ENCODE results near the gene RNF207.

The RNF207 gene, protein sequence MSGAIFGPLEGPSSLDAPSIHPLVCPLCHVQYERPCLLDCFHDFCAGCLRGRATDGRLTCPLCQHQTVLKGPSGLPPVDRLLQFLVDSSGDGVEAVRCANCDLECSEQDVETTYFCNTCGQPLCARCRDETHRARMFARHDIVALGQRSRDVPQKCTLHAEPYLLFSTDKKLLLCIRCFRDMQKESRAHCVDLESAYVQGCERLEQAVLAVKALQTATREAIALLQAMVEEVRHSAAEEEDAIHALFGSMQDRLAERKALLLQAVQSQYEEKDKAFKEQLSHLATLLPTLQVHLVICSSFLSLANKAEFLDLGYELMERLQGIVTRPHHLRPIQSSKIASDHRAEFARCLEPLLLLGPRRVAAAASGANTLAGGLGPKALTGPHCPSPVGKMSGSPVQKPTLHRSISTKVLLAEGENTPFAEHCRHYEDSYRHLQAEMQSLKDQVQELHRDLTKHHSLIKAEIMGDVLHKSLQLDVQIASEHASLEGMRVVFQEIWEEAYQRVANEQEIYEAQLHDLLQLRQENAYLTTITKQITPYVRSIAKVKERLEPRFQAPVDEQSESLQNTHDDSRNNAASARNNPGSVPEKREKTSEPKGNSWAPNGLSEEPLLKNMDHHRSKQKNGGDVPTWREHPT

DNA sequence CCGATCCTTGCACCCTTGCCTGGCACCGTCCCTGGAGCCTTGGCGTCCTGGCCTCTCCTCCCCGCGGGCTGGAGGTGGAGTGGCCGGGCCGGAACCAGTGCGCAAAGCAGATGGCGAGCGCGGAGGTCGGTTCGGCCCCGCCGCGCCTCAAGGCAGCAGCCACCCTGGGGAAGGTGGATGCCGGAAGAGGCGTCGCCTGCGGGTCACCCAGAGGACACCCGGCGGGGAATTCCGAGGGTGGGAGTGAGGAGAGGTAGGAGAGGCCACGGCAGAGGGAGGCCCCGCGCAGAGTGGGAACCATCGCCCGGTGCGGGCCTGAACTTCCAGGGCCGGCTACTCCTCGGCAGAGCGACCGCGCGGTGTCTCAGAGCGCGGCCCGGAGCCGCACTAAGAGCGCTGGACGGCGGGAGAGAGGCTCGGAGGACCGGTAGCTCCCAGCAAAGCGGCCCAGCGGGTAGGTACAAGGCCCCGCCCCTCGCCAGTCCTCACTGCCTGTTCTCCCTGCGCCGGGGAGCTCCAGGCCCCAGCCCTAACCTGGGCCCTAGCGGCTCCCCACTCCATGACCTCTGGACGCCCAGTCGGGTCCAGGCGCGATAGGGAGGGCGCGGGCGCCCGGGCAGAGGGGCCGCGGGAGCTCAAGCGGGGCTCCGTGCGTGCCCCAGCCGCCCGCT, at the start of gene RNF207:
RNF207 (plus strand) TSS at position 271 of the 671 bp plus-strand sequence. CDS start 417 bp downstream, outside the sequence.
- in situ Hi-C loops (cut with MboI; ENCODE audit: low sequenced_read_pairs), result no loop called here

DNA sequence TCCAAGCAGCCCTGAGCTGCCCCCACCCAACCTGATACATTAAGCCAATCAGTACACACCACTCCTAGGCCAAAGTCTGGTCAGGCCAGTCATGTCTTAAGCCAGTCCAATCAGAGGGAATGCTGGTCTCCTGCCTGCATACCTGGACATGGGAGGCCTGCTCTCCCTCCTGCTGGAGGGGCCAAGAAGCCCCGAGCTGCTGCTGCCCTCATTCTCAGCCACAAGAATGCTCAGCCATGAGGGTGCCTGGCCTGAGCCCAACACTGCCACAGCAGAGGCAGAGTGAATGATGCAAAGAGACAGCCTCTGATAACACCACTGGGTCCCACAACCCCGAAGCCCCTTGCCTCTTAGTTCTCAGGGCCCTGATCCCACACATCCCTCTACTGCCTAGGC, 48.8 kb upstream of the RNF207 start:
- in situ Hi-C loops (cut with MboI; ENCODE audit: low sequenced_read_pairs), result no loop called here

DNA sequence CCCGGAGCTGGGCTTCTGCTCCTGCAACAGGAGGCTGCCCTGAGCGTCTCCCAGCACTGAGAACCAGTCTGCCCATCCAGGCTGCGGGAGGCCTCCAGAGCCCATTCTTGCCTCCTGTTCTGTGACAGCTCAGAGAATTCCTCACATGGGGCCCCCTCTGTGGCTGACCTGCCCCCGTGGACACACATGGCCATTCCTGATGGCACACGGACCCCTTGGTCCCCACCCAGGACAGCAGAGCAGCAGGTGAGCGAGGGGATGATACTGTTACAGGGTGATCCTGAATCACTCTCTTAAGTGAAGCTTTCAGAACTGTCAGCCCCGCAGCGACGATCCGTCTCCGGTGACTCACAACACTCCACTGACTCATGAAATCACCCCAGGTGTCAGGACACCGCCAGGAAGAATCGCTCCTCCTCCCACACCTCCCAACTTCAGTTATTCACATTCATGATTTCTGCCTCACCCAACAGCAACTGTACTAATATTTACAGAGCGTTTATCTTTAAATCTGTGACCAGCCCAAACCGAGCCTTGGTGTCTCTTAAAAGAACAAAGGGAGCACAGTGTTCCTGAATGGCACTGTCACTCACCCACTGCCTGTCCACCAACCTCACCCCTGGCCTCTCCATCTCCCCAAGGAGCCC, 48.3 kb upstream of the RNF207 start:
- in situ Hi-C loops (cut with MboI; ENCODE audit: low sequenced_read_pairs), result no loop called here

DNA sequence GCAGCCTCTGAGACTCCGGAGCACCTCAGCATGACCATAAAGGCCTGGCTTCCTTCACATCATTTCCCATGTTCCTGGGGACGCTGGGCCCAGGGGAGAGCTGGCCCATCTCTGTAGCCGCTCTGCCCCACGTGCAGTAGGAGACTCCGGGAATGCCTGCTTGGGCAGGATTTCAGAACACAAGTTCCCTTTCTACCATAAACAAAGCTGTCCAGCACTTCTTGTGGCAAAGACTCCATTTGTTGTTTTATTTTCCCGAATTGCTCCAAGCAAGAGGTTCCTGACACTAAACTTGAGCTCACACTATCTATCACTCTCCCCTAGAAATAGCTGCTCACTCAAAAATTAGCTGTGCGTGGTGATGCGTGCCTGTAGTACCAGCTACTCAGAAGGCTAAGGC, 47.7 kb upstream of the RNF207 start:
- in situ Hi-C loops (cut with MboI; ENCODE audit: low sequenced_read_pairs), result no loop called here

DNA sequence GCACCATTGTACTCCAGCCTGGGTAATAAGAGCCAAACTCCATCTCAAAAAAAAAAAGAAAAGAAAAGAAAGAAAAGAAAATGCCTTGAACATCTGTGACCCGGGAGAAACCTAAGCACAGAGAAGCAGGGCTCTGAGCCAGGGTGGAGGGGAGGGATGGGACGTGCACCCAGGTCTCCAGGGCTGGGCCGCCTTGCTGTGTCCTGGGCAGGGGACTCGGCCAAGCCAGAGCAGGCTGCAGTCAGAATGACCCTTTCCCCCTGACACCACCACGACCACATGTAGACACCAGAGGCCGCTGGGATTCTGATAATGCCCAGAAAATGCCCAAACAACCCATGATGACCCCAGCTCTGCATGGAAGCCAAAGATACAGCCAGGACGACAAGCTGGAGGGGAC, 43.6 kb upstream of the RNF207 start:
- in situ Hi-C loops (cut with MboI; ENCODE audit: low sequenced_read_pairs), result no loop called here

DNA sequence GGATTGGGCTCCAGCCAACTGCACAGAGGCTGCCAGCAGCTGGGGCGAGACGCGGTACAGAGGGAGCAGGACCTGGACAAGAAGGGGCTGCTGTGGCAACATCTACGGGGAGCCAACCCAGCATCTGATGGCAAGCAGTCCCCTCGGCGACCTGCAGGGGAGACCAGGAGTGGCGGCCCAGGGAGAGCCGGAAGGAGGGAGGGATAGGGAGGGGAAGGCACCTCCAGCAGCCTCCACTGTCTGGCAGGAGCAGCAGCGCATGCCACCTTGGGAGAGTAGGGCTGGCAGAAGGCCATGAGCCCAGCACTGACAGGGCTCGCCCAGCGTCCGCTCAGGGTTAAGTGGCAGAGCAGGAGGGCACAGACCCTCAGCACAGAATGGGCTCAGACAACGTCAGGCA, 43.1 kb upstream of the RNF207 start:
- in situ Hi-C loops (cut with MboI; ENCODE audit: low sequenced_read_pairs), result no loop called here

DNA sequence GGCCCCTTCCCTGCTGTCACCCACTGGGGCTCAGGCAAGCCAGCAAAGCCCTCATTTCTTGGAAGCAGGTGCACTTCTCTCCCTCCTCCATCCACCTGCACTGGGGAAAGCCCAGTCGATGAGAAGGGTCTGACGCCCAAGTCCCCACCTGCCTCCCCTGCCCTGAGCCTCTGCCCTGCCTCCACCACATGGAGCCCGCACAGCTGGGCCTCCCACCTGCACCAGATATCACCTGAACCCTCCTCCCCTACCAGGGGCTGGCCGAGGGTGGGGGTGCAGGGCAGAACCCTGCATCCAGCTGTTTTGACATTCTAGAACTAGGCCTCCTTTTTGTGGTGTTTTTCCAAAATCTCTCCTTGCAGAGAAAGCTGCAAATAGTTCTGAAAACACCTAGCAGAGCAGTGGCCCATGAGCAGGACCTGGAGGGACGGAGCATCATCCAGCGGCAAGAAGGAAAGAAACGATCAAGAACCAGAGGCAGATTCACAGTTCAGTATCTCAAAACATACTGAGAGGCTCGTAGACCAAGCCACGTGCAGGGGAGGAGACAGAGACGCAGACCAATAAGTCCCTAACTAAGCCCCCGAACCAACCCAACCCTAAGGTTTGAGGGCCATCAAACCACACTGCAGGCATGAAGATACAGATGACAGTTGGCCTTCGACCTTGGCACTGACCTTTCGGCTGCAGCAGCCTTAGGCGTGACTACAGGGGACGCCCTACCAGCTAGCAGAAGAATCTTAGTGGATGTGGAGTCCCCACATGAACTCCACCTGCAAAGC, 42.5 kb upstream of the RNF207 start:
- in situ Hi-C loops (cut with MboI; ENCODE audit: low sequenced_read_pairs), result no loop called here

DNA sequence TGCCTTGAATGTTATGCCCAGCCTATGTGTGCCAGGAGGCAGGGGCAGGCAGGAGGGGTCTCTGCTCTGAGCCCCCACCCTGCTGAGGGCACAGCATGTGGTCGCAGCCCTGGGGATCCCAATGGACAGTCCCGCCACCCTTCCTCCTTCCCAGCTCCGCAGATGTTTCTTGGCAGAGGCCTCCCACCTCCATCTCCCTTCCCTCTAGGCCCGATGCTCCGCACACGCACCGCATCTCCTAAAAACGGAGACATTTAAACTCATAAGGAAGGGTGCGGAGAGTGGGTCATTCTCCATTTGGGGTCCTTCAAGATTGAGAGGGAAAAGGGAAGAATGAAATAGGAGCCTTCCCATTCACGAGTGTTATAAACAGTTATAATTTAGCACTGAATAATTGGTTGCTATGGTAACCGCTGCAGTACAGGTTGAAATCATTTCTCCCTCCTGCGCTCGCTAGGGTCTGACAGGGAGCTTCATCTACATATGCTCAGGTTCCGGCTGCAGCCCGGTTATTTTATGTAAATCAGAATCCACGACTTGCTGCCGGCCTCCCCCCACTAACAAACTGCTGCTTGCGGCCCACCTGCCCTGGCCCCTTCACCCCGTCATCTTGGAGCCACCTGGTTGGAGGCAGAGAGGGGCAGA, 41.8 kb upstream of the RNF207 start:
- in situ Hi-C loops (cut with MboI; ENCODE audit: low sequenced_read_pairs), result no loop called here

DNA sequence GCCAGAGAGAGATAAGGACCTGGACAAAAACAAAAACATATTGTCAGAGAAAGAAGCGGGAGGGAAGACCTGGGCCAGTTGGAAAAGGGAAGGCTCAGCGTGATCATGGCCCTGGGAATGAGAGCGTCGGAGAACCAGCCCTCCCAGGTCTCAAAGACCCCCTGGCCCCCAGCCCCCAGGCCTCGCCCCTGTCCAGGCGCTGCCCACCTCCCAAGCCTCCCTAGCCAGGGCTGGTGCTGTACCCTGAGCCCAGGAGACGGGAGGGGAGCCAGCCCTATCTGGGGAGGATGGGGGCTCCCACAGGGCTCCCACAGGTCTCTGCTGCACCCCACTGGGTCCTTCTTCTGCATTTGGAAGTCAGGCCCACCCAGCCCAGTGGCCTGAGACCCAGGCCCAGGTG, 40.9 kb upstream of the RNF207 start:
- in situ Hi-C loops (cut with MboI; ENCODE audit: low sequenced_read_pairs), result no loop called here

DNA sequence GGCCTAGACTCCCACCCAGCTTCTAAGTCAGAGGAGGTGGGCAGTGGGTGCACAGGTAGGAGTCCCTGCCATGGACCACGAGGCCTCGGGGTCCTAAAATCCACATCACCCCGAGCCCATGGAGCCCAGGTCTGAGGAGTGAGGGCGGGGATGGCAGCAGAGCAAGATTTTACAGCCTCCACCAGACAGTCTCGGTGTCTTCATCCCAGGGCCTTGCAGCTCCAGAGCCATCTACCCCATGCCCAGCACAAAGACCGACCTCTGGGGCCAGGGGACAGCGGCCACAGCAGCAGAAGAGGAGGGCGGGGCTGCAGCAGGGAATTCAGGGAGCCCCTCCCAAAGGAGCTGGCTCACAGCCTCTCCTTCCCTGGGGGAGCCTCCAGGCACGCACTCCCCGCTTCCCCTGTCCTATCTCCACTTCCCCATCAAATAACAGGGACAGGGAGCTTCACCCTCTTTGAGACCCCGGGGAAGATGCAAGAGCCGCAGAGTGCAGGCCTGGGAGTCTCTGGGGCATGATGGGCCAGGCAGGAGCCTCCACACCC, 40.4 kb upstream of the RNF207 start:
- in situ Hi-C loops (cut with MboI; ENCODE audit: low sequenced_read_pairs), result no loop called here

DNA sequence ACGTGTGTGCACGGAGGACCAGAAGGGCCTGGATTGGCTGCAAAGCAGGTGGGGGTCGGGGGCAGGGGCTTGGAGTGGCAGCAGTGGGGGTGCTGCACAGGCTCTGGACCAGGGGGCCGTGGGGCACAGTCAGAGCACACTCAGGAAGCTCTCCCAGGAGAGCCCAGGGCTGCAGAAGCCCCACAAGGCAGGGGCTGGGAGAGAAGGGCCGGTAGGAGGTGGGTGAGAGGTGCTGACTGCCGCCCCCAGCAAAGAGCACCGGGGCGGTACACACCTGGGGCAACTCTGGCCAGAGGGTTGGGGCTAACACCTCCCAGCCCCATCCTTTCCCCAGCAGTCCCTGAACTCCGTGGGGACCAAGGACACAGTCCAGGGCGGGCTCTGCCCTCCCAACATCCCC, 39.7 kb upstream of the RNF207 start:
- in situ Hi-C loops (cut with MboI; ENCODE audit: low sequenced_read_pairs), result no loop called here

DNA sequence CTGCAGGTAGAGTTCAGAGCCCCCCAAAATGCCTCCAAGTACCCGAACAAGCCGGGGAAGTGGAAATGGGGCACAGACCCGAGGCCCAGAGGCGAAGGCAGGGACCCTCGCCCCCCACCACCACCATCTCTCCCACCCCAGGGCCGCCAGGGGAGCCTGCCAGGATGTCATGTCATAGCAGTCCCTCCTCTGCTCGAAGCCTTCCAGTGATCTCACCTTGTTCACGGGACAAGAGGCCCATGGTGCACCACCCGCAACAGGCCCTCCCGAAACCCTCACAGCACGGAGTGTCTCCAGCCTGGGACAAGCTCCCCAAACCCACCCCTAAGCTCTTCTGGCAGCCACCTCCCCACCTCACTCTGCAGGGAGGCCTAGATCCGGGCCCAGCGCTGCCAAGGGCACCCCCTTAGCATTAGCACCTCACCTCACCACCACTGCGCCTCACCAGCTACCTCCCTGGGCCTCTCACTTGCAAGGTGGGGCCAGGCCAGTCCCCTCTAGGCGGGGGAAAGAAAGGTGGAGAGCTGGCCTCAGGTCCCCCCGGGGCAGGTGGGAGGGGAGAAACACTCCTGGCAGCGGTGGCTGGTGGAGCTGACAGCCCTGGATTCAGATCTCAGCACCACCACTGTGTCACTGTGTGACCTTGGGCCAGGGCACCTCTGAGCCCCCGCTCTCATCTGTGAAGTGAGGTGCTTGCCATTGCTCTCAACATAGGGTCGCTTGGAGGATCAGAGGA, 39.1 kb upstream of the RNF207 start:
- in situ Hi-C loops (cut with MboI; ENCODE audit: low sequenced_read_pairs), result no loop called here

DNA sequence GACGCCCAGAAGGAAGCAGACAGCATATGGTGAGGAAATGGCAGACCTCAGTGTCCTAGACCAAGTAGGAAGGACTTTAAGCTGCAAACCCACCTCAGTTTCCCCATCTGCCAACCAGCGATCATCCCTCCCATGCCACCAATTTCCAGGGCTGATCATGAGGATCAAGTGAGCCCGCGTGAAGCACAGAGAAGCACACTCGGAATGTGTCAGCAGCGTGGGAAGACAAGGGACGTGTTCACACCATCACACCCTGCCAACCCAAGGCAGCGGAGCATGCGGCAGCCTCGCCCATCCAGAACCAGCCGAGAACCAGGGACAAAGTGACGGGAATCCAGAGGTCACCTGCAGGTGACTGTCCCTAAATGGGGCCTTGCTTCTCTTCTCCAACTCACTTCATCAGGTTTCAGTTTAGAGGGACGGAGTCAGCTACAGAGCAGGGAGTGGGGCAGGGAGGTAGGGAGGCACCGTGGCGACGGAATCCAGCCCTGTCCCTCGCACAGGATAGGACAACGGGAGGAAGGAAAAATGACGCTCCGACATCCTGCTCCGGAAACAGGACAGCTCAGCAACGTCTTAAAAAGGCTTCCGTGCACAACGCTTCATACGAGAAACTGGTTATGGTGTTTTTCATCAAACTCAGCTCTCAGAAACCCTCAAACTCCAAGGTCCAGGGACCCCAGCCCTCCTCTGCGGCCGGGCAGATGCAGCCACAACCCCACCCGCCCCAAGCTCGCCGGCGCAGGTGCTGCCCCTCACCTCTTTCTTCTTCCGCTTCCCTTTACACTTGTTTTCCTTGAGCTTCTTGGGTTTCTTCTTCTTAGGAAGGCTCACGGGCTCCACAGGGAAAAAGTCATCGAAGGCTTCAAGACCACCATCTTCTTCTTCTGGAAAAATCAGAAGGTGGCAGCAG, 38.3 kb upstream of the RNF207 start:
- in situ Hi-C loops (cut with MboI; ENCODE audit: low sequenced_read_pairs), result no loop called here

DNA sequence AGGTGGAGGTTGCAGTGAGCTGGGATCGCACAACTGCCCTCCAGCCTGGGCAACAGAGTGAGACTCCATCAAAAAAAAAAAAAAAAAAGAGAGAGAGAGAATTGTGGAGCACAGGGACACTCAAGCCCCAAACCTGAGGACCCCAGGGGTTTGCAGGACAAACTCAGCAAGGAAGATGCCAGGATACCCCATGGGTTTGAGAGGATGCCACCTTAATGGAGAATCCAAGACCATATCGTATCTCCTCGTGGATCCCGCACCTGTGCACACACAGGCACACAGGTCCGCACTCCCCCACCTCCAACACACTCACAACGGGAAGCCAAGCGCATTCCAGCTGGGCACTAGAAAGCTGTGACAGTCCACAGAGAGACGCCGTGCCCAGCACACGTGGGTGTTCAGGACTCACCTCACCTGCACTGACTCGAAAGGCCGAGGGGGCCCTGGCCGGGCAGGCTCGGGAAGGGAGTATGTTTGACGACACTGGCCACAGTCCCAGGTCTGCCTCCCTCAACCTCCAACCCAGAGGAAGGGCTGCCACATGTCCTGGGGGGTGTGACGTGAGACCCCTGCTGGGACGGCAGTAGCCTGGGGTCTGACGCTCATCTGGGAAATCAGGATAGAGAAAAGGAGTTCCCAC, 36.9 kb upstream of the RNF207 start:
- in situ Hi-C loops (cut with MboI; ENCODE audit: low sequenced_read_pairs), result no loop called here

DNA sequence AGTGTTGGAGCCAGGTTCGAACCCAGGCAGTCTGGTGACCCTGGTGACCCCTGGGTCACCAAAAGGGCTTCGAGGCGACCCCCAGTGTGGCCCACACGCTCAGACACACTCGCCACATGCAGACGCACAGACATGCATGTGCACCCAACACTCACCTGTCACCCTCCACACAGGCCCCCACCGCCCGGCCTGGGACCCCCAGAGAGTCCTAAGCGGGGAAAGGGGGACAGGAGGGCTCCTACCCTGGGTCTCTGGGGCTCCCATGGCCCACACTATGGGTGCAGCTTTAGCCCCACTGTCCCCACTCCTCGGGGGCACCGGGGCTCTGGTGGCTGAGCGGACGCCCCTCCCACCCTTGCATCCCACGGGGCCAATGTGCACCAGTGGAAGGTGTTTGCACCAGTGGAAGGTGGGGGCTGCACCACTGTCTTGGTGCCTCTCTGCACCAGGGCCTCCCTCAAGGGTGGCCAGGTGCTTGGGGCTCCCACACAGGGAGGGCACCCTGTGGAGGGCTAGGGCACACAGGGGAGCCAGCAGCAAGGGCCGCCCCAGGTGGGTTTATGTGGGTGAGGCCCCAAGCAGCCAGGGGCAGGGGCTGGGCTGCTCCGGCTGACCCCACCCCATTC, 35.7 kb upstream of the RNF207 start:
- in situ Hi-C loops (cut with MboI; ENCODE audit: low sequenced_read_pairs), result no loop called here

DNA sequence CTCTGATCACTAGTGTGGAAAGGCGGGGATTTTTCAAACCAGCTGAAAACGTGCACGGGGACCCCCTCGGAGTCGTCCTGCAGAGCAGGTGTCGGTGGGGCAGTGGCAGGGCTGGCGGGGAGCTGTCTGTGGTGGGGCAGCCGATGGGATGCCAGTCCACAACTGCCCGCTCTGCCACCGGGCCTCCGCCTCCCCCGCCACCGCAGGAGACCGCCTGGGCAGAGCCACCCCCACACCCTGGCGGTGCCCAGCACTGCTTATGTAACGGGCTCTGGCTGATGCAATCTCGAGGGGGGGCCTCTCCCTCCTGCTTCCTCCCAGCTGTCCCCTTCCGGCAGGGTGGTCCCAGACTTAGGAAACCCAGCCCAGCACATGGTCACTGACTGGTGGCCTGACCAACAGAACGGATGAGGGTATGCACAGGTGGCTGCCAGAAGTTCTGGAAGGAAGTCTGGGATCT, 35.1 kb upstream of the RNF207 start:
- in situ Hi-C loops (cut with MboI; ENCODE audit: low sequenced_read_pairs), result no loop called here

DNA sequence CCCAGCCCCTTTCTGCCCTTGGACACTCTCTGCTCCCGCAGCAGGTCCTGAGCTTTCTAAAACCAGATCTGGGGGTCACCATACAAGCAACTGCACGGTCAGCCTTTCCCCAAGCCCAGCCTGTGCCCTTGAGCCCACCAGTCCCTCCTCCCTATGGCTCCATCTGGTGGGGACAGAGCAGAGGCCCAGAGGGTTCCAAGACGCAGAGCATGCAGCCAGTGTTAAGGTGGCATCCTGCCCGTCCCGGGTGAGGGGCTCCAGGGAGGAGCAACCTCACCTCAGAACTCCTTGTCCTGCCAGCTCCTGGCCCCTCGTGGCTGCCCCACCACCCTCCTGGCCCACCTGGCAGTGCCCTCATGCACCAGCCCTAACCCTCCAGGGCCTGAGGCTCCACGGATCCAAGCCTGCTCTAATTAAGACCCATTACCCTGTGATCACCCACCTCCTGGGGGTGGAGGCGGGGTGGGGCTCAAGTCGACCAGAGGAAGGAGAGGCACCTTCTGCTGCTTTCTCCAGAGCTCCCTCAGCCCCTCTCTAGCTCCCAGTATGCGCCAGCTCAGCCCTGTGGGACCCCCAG, 34.3 kb upstream of the RNF207 start:
- in situ Hi-C loops (cut with MboI; ENCODE audit: low sequenced_read_pairs), result no loop called here
